SK-N-SH (cell line): ENCODE data around the gene PAQR6. TPM values are rescaled to one million over a fixed set of nuclear protein-coding genes. Genes with fewer than 3 reads are reported as not detected.

Experiments
- CTCF ChIA-PET: fragments of 300-600, 350-600 bp; formaldehyde crosslinking; extraction: SDS; loops from one replicate; lab custom pipeline; 2021; lab: Yijun Ruan, JAX
- POLR2A ChIA-PET: fragments of 350-600 bp; sonication (Branson Sonifier 250); formaldehyde crosslinking; extraction: SDS; loops from one replicate; lab custom pipeline; 2020; ENCODE audit warnings: antibody characterized with exemption, inconsistent platforms; lab: Yijun Ruan, JAX
- DNase-seq: peaks from one replicate; pipeline ENCODE4 v3.0.0; 2012
- H2AFZ ChIP-seq: fragments of 200-600 bp; sonication (generic); 2 replicates; pipeline ENCODE4 v1.8.1; 2016; ENCODE audit warnings: antibody characterized with exemption, mild to moderate bottlenecking, low read depth
- H3F3A ChIP-seq: fragments of 200-600 bp; sonication (generic); replicated peaks from 2 replicates; pipeline ENCODE3; 2016; ENCODE audit warnings: antibody characterized with exemption, mild to moderate bottlenecking; ENCODE audit not compliant: insufficient read depth
- H3K27ac ChIP-seq, 2 experiments: fragments of 200-500 bp in 1 of 2; fragments of 200-600 bp in 1 of 2; sonication (Bioruptor generic) in 1 of 2; sonication (generic), shearing (Covaris generic) in 1 of 2; 2 replicates each; pipeline versions ENCODE4 v1.5.1 to v1.6.1; 2014 to 2016; ENCODE audit warnings: low read depth in 2 of 2, inconsistent platforms in 1 of 2, low read length in 1 of 2, mild to moderate bottlenecking in 1 of 2, mixed read lengths in 1 of 2
- H3K27me3 ChIP-seq: fragments of 200-600 bp; sonication (generic), shearing (Covaris generic); 2 replicates; pipeline ENCODE4 v1.6.1; 2016; ENCODE audit warnings: mixed run types; ENCODE audit not compliant: insufficient read depth
- H3K36me3 ChIP-seq, 2 experiments: fragments of 200-500 bp in 1 of 2; fragments of 200-600 bp in 1 of 2; sonication (Bioruptor generic) in 1 of 2; sonication (generic) in 1 of 2; replicated peaks in 1 of 2; 2 replicates each; pipeline versions ENCODE3 to v1.5.1; 2014 to 2016; ENCODE audit warnings: low read length in 1 of 2, mild to moderate bottlenecking in 1 of 2; ENCODE audit not compliant: insufficient read depth in 2 of 2, control insufficient read depth in 1 of 2
- H3K4me1 ChIP-seq, 2 experiments: fragments of 200-500 bp in 1 of 2; fragments of 200-600 bp in 1 of 2; sonication (Bioruptor generic) in 1 of 2; sonication (generic), shearing (Covaris generic) in 1 of 2; 2 replicates each; pipeline versions ENCODE4 v1.5.1 to v1.6.1; 2014 to 2016; ENCODE audit warnings: low read depth in 1 of 2, low read length in 1 of 2, mixed run types in 1 of 2; ENCODE audit not compliant: insufficient read depth in 2 of 2, control insufficient read depth in 1 of 2
- H3K4me2 ChIP-seq: fragments of 200-600 bp; sonication (generic), shearing (Covaris generic); 2 replicates; pipeline ENCODE4 v1.6.1; 2017; ENCODE audit warnings: mixed run types
- H3K4me3 ChIP-seq, 2 experiments: fragments of 200-500 bp in 1 of 2; fragments of 200-600 bp in 1 of 2; sonication (Bioruptor generic) in 1 of 2; sonication (generic), shearing (Covaris generic) in 1 of 2; 2 replicates each; pipeline versions ENCODE4 v1.5.1 to v1.8.1; 2014 to 2016; ENCODE audit warnings: low read depth in 2 of 2, inconsistent platforms in 1 of 2, low read length in 1 of 2, mild to moderate bottlenecking in 1 of 2, mixed read lengths in 1 of 2, moderate library complexity in 1 of 2
- H3K79me2 ChIP-seq: fragments of 200-600 bp; sonication (generic); 2 replicates; pipeline ENCODE4 v1.8.1; 2017; ENCODE audit warnings: mild to moderate bottlenecking; ENCODE audit not compliant: insufficient read depth
- H3K9ac ChIP-seq: fragments of 200-600 bp; sonication (generic); 2 replicates; pipeline ENCODE4 v1.6.1; 2017; ENCODE audit warnings: mixed run types
- H3K9me2 ChIP-seq: fragments of 200-600 bp; sonication (generic); 2 replicates; pipeline ENCODE4 v1.6.1; 2017; ENCODE audit warnings: mixed run types
- H3K9me3 ChIP-seq: fragments of 200-600 bp; sonication (generic); 2 replicates; pipeline ENCODE4 v1.6.1; 2017; ENCODE audit warnings: mixed run types, mild to moderate bottlenecking, moderate library complexity
- H4K20me1 ChIP-seq: fragments of 200-600 bp; sonication (generic); 2 replicates; pipeline ENCODE4 v1.6.1; 2017; ENCODE audit warnings: mild to moderate bottlenecking, mixed run types; ENCODE audit not compliant: insufficient read depth
- CHD2 ChIP-seq: fragments of 150-350 bp; IDR thresholded peaks from 2 replicates; pipeline ENCODE4 v1.6.1; 2018; ENCODE audit warnings: low read length; ENCODE audit not compliant: partially characterized antibody
- ELF1 ChIP-seq: IDR thresholded peaks from 2 replicates; pipeline ENCODE4 v1.4.0; 2012
- EZH2phosphoT487 ChIP-seq: fragments of 200-600 bp; sonication (generic); IDR thresholded peaks from 2 replicates; pipeline ENCODE4 v1.6.1; 2017; ENCODE audit warnings: low read depth, mixed run types, mild to moderate bottlenecking, antibody characterized with exemption, moderate library complexity, borderline replicate concordance
- FOSL2 ChIP-seq: IDR thresholded peaks from 2 replicates; pipeline ENCODE4 v1.4.0; 2012; ENCODE audit warnings: low read depth, mild to moderate bottlenecking, moderate library complexity, borderline replicate concordance
- FOXJ3 ChIP-seq: sonication (generic); formaldehyde crosslinking; IDR thresholded peaks from 2 replicates; pipeline ENCODE4 v1.5.1; 2020; ENCODE audit warnings: mild to moderate bottlenecking, missing genetic modification reagents
- FOXM1 ChIP-seq: IDR thresholded peaks from 2 replicates; pipeline ENCODE4 v1.4.0; 2012; ENCODE audit warnings: low read depth, mild to moderate bottlenecking
- GATA2 ChIP-seq: sonication (generic); formaldehyde crosslinking; IDR thresholded peaks from 2 replicates; pipeline ENCODE4 v1.5.0; 2020; ENCODE audit warnings: mild to moderate bottlenecking, missing genetic modification reagents
- IRF3 ChIP-seq: fragments of 150-350 bp; IDR thresholded peaks from 2 replicates; pipeline ENCODE4 v1.6.1; 2016; ENCODE audit warnings: mild to moderate bottlenecking, low read depth, low read length
- JUND ChIP-seq: IDR thresholded peaks from 2 replicates; pipeline ENCODE4 v1.4.0; 2012
- MAX ChIP-seq: IDR thresholded peaks from 2 replicates; pipeline ENCODE4 v1.4.0; 2012; ENCODE audit warnings: low read depth
- MEF2A ChIP-seq: IDR thresholded peaks from 2 replicates; pipeline ENCODE4 v1.4.0; 2012; ENCODE audit warnings: low read depth, borderline replicate concordance
- NFIC ChIP-seq: IDR thresholded peaks from 2 replicates; pipeline ENCODE4 v1.4.0; 2012; ENCODE audit warnings: borderline replicate concordance
- RCOR1 ChIP-seq: fragments of 150-350 bp; IDR thresholded peaks from 2 replicates; pipeline ENCODE4 v1.6.1; 2017; ENCODE audit warnings: antibody characterized with exemption, low read length
- TAF1 ChIP-seq: IDR thresholded peaks from 2 replicates; pipeline ENCODE4 v1.6.1; 2012; ENCODE audit warnings: low read depth, mild to moderate bottlenecking, low read length, moderate library complexity, borderline replicate concordance
- TCF12 ChIP-seq: IDR thresholded peaks from 2 replicates; pipeline ENCODE4 v1.4.0; 2012
- TEAD4 ChIP-seq: IDR thresholded peaks from 2 replicates; pipeline ENCODE4 v1.4.0; 2012; ENCODE audit warnings: mild to moderate bottlenecking, borderline replicate concordance; ENCODE audit not compliant: insufficient read depth
- WGBS: methylation state at CpG from one replicate; pipeline ENCODE4 v1.1.6; 2017; ENCODE audit warnings: low lambda C conversion rate; 5-methylcytosine and 5-hydroxymethylcytosine counted together
- polyA plus RNA-seq, 3 experiments: library from polyadenylated mRNA; depleted of rRNA; stranded (reverse); fragments of >200 nt; gene quantifications; 2 replicates each; pipeline ENCODE4 v1.2.3, GENCODE V29; 2012
- TF ChIP-seq, protein P1 (sequence below): IDR thresholded peaks from 2 replicates; pipeline ENCODE4 v1.6.1; 2012; ENCODE audit warnings: mild to moderate bottlenecking, low read depth, low read length, moderate library complexity
- TF ChIP-seq, protein P2 (sequence below): IDR thresholded peaks from 2 replicates; pipeline ENCODE4; 2012
- TF ChIP-seq, protein P3 (sequence below): fragments of 150-350 bp; IDR thresholded peaks from 2 replicates; pipeline ENCODE4 v1.6.1; 2017; ENCODE audit warnings: antibody characterized with exemption, low read length, low read depth, borderline replicate concordance
- TF ChIP-seq, protein P4 (sequence below): IDR thresholded peaks from 2 replicates; pipeline ENCODE4 v1.4.0; 2012; ENCODE audit warnings: low read depth, borderline replicate concordance

Gene PAQR6
- polyA plus RNA-seq, 1 of the 3 experiments (the other 2 are of a cell fraction): 2.4 TPM

- TF ChIP-seq, protein P1, sequence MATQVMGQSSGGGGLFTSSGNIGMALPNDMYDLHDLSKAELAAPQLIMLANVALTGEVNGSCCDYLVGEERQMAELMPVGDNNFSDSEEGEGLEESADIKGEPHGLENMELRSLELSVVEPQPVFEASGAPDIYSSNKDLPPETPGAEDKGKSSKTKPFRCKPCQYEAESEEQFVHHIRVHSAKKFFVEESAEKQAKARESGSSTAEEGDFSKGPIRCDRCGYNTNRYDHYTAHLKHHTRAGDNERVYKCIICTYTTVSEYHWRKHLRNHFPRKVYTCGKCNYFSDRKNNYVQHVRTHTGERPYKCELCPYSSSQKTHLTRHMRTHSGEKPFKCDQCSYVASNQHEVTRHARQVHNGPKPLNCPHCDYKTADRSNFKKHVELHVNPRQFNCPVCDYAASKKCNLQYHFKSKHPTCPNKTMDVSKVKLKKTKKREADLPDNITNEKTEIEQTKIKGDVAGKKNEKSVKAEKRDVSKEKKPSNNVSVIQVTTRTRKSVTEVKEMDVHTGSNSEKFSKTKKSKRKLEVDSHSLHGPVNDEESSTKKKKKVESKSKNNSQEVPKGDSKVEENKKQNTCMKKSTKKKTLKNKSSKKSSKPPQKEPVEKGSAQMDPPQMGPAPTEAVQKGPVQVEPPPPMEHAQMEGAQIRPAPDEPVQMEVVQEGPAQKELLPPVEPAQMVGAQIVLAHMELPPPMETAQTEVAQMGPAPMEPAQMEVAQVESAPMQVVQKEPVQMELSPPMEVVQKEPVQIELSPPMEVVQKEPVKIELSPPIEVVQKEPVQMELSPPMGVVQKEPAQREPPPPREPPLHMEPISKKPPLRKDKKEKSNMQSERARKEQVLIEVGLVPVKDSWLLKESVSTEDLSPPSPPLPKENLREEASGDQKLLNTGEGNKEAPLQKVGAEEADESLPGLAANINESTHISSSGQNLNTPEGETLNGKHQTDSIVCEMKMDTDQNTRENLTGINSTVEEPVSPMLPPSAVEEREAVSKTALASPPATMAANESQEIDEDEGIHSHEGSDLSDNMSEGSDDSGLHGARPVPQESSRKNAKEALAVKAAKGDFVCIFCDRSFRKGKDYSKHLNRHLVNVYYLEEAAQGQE: no peak
- TF ChIP-seq CHD2 (no peak), RCOR1 (no peak), MEF2A (no peak), ELF1 (no peak), TEAD4 (no peak), MAX (peak; percentile 82), FOSL2 (peak; percentile 73)
- TF ChIP-seq, protein P2, sequence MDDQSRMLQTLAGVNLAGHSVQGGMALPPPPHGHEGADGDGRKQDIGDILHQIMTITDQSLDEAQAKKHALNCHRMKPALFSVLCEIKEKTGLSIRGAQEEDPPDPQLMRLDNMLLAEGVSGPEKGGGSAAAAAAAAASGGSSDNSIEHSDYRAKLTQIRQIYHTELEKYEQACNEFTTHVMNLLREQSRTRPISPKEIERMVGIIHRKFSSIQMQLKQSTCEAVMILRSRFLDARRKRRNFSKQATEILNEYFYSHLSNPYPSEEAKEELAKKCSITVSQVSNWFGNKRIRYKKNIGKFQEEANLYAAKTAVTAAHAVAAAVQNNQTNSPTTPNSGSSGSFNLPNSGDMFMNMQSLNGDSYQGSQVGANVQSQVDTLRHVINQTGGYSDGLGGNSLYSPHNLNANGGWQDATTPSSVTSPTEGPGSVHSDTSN: peak; percentile 90
- TF ChIP-seq, all 33 proteins: peak for 8
Measured at GRCh38 chr1:156214024-156214748, 33.7 kb downstream of the PAQR6 start (continued).

DNA sequence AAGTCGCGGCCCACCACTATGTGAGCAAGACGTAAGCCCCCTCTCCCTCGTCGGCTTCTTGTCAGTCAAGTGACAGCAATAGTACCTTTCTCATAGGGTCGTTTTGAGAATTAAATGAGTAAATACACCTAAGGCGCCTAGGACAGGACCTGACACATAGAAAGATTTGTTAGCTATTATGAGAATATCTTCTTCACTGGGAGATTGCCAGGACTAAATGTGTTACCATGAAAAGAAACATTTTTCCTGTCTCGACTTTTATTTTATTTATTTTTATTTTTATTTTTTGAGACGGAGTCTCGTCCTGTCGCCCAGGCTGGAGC, 34.3 kb downstream of the PAQR6 start:
- peak overlapping the region; percentile 92 for H3K4me2 ChIP-seq
- H3K4me1 ChIP-seq: peaks cover 7 to 8% of the 10 kb centered on the region in 2 experiments; a peak in 2 of 4 replicates
- H3K36me3 ChIP-seq: peaks cover 10 to 30% of the 10 kb centered on the region in 2 experiments
- no peaks in the 10 kb centered on the region for H4K20me1 ChIP-seq
- TF ChIP-seq, protein P3, sequence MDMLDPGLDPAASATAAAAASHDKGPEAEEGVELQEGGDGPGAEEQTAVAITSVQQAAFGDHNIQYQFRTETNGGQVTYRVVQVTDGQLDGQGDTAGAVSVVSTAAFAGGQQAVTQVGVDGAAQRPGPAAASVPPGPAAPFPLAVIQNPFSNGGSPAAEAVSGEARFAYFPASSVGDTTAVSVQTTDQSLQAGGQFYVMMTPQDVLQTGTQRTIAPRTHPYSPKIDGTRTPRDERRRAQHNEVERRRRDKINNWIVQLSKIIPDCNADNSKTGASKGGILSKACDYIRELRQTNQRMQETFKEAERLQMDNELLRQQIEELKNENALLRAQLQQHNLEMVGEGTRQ: no peak
- TF ChIP-seq NFIC (no peak), EZH2phosphoT487 (no peak), TCF12 (no peak), IRF3 (no peak), FOXM1 (no peak), FOXJ3 (CRISPR knock-in tag) (no peak), GATA2 (CRISPR knock-in tag) (no peak), TEAD4 (no peak), MAX (no peak), JUND (no peak), TAF1 (no peak)
- TF ChIP-seq, protein P2: no peak
- TF ChIP-seq, protein P4, sequence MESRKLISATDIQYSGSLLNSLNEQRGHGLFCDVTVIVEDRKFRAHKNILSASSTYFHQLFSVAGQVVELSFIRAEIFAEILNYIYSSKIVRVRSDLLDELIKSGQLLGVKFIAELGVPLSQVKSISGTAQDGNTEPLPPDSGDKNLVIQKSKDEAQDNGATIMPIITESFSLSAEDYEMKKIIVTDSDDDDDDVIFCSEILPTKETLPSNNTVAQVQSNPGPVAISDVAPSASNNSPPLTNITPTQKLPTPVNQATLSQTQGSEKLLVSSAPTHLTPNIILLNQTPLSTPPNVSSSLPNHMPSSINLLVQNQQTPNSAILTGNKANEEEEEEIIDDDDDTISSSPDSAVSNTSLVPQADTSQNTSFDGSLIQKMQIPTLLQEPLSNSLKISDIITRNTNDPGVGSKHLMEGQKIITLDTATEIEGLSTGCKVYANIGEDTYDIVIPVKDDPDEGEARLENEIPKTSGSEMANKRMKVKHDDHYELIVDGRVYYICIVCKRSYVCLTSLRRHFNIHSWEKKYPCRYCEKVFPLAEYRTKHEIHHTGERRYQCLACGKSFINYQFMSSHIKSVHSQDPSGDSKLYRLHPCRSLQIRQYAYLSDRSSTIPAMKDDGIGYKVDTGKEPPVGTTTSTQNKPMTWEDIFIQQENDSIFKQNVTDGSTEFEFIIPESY: no peak
- no peaks in the 10 kb centered on the region for H3K9me3 ChIP-seq
- peaks cover 34% of the 10 kb centered on the region for H3F3A ChIP-seq
- peak overlapping the region; percentile 67 to 70 for H3K4me3 ChIP-seq
- peak overlapping the region; percentile 94 to 97 for H3K27ac ChIP-seq
- peak overlapping the region; percentile 36; the same call in 1 of the 2 replicates for H2AFZ ChIP-seq
- H3K9ac ChIP-seq: peak overlapping the region; percentile 85
- no peak for DNase-seq
- WGBS: 26% methylated on average over 11 of the region's 11 CpGs
- no peaks in the 10 kb centered on the region for H3K9me2 ChIP-seq
- ChIA-PET POLR2A (interaction anchor here (0.6 to 1.9 kb wide), 14 partner anchors 8 to 124 kb away, joined by 3 to 17 read pairs (median 5); partner anchors contain the start of genes CCT3, SLC25A44, SMG5 and TSACC), CTCF (interaction anchor here (1.1 to 3.6 kb wide), 13 partner anchors 11 to 206 kb away, joined by 3 to 44 read pairs (median 5); no protein-coding TSS in a partner anchor)
- peaks cover 15% of the 10 kb centered on the region for H3K79me2 ChIP-seq
- H3K27me3 ChIP-seq: no peaks in the 10 kb centered on the region
